HG03139 (cell line): ENCODE data around the gene CXCL16.

Experiments used
- ATAC-seq: cut with Tn5 transposase; IDR thresholded peaks from one replicate; pipeline ENCODE4 v1.9.1; 2021; ENCODE audit not compliant: unreplicated experiment

CXCL16 gene

DNA sequence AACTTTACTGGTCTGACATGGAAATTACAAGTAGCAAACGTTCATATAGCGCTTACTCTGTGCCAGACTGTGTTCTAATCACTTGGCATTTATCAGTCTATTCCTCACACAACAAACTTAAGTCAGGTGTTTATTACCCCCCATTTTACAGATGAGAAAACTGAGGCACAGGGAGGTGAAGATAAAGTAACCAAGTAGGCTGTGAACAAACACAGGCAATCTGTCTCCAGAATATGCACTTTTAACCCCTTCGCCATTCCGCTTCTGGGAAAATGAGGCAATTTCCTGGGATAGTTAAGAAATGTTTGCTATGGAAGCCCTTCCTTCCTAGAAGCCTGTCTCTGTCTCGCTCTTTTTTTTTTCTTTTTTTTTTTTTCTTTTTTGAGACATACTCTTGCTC lies 12.2 kb upstream of the CXCL16 start:
- no peak for ATAC-seq

- no peak for ATAC-seq
Measured at GRCh38 chr17:4750606-4751005, 10.9 kb upstream of the CXCL16 start.

DNA sequence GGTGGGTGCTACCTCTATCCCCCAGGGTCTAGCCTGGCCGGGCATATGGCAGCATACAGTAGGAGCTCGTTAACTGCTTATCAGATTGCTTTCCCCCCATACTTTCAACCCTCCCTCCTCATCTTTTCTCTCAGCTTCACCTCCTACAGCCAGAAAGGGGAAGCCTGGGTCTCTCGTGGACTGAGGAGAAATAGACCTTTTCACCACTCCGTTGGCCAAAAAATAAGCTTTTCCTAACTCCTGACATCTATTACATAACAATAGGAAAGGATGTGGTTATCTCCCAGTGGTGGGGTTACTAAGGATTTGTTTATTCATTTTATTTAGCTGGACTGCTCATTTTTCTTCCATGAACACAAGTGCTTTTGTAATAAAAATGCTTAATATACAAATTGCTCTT lies 9.0 kb upstream of the CXCL16 start:
- no peak for ATAC-seq

DNA sequence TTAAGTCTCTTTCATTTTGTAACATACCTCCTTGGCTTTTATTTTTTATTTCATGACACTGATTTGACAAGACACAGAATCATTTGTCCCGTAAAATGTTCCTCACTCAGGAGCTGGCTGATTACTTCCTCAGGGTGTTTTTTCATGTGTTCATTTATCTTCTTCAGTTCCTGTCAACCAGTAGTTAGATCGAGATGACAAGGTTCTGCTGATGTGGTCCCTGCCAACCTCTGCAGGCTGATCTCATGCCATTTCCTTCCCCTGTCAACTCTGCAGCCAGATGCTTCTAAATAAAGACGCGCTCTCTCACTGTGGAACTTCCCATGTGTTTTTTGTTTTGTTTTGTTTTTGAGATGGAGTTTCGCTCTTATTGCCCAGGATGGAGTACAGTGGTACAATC lies 8.1 kb upstream of the CXCL16 start:
- no peak for ATAC-seq

DNA sequence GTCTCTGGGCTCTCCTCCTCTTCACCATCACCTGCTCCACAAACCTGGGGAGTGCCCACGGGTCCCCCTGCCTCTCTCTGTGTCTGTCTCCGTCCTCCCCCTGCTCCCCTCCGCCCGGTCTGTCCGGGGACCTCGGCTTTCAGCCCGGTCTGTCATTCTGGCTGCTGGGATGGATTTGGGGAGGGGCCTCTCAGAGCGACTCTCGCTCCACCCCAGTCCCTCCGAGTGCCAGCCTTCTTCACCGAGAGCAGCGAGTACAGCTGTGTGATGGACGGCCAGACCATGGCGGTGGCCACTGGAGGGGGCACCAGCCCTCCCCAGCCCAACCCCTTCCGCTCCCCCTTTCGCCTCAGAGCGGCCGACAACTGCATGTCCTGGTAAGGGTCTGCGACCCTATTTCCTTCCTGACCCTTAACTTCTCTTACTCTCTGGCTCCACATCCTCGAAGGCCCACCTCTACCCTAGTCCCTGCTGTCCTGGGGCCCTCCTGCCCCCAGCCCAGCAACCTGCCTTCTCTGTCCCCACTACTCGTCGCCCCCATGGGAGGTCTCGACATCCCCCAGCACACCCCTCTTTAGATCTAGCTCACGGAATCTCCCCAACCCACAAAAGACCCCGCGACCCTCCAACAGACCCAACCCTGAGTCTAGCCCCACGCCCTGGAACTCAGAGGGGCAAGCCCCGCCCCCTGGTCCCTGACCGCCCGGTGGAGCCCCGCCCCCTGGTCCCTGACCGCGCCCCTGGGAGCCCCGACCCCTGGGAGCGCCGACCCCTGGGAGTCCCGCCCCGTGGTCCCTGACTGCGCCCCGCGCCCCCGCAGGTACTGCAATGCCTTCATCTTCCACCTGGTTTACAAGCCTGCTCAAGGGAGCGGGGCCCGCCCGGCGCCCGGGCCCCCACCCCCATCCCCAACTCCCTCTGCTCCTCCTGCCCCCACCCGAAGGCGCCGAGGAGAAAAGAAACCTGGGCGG lies 5.6 kb upstream of the CXCL16 start:
- ATAC-seq: no peak

DNA sequence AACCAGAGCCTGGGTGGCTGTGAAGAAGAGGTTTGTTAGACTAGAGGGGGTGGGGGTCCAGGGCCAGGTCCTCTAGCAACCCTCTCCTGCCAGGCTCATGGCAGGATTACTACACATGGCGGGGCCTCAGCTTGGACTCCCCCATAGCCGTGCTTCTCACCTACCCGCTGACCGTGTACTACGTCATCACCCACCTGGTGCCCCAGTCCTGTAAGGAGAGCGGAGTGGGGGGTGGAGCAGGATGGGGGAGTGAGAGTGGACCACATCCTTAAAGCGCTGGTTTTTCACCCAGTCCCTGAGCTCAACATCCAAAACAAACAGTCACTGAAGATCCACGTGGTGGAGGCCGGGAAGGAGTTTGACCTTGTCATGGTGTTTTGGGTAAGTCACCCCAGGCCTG lies 4.2 kb upstream of the CXCL16 start:
- no peak for ATAC-seq

DNA sequence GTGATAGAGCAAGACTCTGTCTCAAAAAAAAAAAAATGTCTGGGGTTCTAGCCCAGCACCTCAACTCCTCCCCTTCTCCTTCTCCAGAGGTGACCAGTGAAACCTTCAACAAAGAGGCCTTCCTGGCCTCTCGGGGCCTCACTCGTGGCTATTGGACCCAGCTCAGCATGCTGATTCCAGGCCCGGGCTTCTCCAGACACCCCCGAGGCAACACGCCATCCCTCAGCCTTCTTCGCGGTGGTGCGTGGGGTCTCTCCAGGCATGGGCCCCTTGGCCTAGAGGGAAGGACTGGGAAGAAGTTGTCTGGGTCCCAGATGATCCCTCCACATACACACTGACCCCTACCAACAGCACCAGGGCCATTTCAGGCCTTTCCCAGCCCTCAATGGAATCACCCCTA lies 3.5 kb upstream of the CXCL16 start:
- no peak for ATAC-seq

- ATAC-seq: no peak
Measured at GRCh38 chr17:4742629-4743028, 2.9 kb upstream of the CXCL16 start.

DNA sequence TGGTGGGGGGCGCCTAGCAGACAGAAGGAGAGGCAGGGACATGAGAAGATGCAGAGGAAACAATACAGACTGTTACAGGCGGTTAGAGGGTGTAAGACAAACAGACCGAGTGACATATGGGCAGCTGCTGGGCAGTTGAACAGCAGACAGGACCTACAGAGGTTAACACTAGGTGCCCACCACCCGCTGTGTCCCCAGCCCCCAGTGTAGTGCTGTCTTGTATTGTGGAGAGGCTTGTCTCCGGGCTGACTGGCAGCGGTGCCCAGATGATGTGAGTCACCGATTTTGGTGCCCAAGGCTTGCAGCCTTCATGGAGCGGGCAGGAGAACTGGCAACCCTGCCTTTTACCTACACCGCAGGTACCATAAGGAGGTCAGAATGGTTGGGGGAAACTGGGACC lies 2.4 kb upstream of the CXCL16 start:
- no peak for ATAC-seq

DNA sequence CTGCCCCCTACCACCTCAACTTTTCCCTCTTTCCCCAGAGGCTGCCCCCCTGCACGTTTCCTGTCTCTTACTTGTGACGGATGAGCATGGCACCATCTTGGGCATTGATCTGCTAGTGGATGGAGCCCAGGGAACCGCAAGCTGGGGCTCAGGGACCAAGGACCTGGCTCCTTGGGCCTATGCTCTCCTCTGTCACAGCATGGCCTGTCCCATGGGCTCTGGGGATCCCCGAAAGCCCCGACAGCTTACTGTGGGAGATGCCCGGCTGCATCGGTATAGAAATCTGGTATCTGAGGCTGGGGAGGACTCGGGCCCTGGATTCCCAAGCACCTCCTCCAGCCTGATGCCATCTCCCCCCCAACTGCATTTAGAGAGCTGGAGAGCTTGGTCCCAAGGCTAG lies 1.8 kb upstream of the CXCL16 start:
- no peak for ATAC-seq

- no peak for ATAC-seq
Measured at GRCh38 chr17:4740584-4740983, 856 bp upstream of the CXCL16 start.

- no peak for ATAC-seq
Measured at GRCh38 chr17:4740025-4740351, 260 bp upstream of the CXCL16 start.

DNA sequence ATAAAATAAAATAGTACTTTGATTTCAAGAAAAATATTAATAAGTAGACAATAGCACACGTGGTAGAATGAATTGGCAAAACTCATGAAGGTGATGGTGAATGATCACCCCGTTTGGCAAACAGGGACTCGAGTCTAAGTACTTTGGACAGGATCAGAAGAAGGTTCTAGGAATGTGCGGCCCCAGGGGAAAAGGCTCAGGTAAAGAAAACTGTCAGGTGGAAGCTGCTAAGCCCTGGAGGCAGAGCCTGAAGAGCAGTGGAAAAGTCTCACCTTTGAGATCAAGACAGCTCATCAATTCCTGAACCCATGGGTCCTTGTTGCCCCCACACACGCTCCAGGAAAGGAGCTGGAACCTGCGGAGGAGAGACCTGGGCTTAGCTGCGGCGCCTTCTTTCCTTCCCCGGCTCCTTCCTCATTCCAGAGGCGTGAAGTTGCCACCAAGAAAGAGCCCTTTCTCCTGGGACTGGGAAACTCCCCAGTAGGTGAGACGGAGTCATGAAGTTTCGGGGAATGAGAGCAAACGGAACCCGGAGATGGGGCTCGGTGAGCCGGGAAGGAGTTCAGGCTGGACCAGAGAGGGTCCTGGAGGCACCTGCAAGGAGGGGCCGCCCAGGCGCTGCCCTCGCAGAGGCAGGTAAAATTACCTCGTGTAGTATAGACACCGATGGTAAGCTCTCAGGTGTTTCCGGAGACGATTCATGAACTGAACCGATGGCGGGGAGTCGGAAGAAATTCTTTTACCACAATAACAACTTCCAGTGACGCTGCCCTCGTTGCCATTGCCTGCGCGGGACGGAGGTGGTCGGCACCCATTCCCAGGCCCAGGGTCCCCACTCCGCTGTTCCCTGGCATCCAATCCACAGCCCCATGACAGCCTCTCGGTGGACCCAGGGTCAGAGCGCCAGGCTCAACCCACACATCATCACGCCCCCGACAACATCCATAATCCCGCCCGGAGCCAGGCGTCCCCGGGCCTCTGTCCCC lies 1.3 kb downstream of the CXCL16 start:
- no peak for ATAC-seq

DNA sequence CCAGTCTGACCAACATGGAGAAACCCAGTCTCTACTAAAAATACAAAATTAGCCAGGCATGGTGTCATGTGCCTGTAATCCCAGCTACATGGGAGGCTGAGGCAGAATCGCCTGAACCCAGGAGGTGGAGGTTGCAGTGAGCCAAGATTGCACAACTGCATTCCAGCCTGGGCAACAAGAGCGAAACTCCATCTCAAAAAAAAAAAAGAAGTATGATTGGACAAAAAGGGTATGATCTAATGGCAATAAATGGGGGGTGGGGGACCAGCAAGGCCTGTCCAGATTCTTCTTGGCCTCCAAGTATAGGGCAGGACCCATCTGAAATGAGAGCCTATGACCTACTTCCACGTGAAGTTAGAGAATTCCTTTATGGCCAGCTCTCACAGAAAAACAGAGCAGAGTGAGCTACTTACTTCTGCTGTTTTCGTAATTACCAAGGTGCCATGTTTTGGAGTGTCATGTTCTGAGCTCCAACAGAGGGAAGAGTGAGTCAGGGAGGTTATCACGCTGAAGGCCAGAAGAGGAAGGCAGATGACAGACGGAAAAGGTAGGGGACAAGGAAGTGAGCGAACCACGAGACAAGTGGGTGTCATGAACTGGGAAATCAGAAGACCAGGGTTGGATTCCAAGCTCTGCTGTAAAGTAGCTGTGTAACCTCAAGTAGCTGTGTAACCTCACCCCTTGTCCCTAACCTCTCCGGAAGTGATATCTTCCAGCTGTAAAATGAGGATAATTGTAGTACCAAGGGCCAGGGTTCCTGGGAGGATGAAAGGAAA lies 3.7 kb downstream of the CXCL16 start:
- no peak for ATAC-seq

- ATAC-seq: no peak
Measured at GRCh38 chr17:4734857-4735475, 4.8 kb downstream of the CXCL16 start.

GRCh38 chr17:4733073-4733531 lies 6.6 kb downstream of the CXCL16 start:
- ATAC-seq: no peak

DNA sequence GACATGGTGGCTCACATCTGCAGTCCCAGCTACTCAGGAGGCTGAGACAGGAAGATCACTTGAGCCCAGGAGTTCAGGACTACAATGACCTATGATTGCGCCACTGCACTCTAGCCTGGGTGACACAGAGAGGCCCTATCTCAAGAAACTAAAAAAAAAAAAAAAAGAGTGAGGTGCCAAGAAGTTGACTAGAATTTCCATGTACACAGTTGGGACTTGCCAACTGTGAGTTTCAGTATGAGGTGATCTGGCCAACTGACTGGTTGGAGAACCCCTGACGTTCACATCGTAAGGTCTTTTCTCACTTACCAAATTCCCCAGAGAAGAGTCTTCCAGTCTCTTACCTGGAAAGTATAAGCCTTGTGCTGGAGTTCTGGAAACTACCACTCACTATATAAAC lies 11.6 kb downstream of the CXCL16 start:
- ATAC-seq: no peak

DNA sequence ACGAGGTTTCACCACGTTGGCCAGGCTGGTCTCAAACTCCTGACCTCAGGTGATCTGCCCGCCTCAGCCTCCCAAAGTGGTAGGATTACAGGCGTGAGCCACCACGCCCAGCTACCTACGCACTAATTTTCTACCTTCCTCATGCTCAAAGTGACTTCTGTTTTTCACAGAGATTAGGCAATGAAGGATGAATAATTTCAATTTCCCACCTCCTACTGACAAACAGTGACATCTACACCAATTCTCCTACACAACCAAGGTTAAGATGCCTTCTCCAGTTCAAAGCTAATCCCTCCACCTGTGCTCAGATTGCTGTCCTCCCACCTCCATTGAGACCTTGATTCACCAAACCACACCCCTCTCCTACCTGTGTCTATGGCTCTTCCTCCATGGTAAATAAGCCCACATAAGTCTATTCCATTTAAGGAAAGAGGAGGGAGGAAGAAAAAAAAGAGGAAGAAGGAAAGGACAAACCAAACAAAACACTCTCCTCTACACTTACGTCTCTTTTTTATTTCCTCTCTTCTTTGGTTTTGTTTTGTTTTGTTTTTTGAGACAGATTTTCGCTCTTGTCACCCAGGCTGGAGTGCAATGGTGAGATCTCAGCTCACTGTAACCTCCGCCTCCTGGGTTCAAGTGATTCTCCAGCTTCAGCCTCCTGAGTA lies 13.9 kb downstream of the CXCL16 start:
- no peak for ATAC-seq

GRCh38 chr17:4724650-4725049 lies 15.1 kb downstream of the CXCL16 start:
- no peak for ATAC-seq

DNA sequence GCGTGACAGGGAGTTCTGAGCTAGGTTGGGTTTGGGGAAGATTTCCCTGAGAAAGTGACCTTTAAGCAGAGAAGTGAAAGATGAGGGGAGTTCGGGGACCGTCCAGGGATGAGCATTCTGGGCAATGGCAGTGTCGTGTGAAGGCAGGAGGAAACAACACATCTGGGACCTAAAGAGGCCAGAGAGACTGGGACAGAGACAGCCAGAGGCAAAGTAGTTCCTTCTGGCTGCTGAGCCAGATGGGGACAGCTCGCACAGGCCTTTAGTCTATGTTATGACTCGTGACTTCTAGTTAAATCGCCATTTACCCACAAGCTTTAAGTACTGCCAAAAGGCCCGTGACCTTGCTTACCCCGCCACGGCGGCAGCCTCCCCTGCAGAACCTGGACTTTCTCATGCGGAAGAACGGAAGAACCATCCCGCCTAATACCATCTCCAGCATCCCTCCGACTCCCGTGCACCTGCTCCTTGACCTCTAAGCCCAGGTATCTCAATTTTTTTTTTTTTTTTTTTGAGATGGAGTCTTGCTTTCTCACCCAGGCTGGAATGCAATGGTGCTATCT lies 17.0 kb downstream of the CXCL16 start:
- ATAC-seq: no peak
